Large intestine (tissue), 3 donors: ENCODE measurements around the gene DDX3X. TPM values are rescaled to one million over a fixed set of nuclear protein-coding genes. Genes with fewer than 3 reads are reported as not detected.
A peak's percentile ranks its signal among the peaks of the same experiment; 100 is the strongest.

Source experiments
- DNase-seq, 2 donors: peaks; one replicate each; pipeline versions ENCODE4 v3.0.0 to v3.0.0-alpha.2; 2013
- H3K27ac ChIP-seq: one replicate; pipeline ENCODE4 v1.5.1; 2013; ENCODE audit warnings: low read length
- H3K27me3 ChIP-seq: 2 replicates; pipeline ENCODE4 v1.6.1; 2013; ENCODE audit warnings: low read length; ENCODE audit not compliant: control insufficient read depth, insufficient read depth
- H3K36me3 ChIP-seq: 2 replicates; pipeline ENCODE4 v1.6.1; 2013; ENCODE audit warnings: low read length; ENCODE audit not compliant: control insufficient read depth, insufficient read depth
- H3K4me1 ChIP-seq: one replicate; pipeline ENCODE4 v1.6.1; 2013; ENCODE audit warnings: low read length; ENCODE audit not compliant: control insufficient read depth, insufficient read depth
- H3K4me3 ChIP-seq: one replicate; pipeline ENCODE4 v1.5.1; 2013; ENCODE audit warnings: low read length
- H3K9me3 ChIP-seq: one replicate; pipeline ENCODE4 v1.6.1; 2013; ENCODE audit warnings: mild to moderate bottlenecking, low read depth, low read length, moderate library complexity; ENCODE audit not compliant: control insufficient read depth
- WGBS: methylation state at CpG from one replicate; pipeline ENCODE4 v1.1.5; 2013; ENCODE audit warnings: low lambda C conversion rate; ENCODE audit not compliant: insufficient coverage; 5-methylcytosine and 5-hydroxymethylcytosine counted together
- polyA plus RNA-seq: library from polyadenylated mRNA; unstranded; fragments of 120-200 nt; gene quantifications from one replicate; pipeline ENCODE4 v1.2.1, GENCODE V29; 2013

DDX3X gene
- polyA plus RNA-seq, 1 donor, result 202 TPM

- WGBS, result no CpG with 5 or more reads among the region's 20 CpGs
- DNase-seq, result no peak
- Histone ChIP-seq H3K4me1 (no peaks in the 10 kb centered on the region), H3K27me3 (no peaks in the 10 kb centered on the region), H3K27ac (no peak overlapping the region), H3K4me3 (no peak overlapping the region), H3K9me3 (no peaks in the 10 kb centered on the region), H3K36me3 (no peaks in the 10 kb centered on the region)
These were observed 10.9 kb upstream of the DDX3X start for GRCh38 chrX:41322821-41323603.

- H3K4me1 ChIP-seq, result no peaks in the 10 kb centered on the region
- no peaks in the 10 kb centered on the region for H3K27me3 ChIP-seq
- H3K27ac ChIP-seq, result no peak overlapping the region
- H3K4me3 ChIP-seq, result no peak overlapping the region
- no CpG with 5 or more reads among the region's 4 CpGs for WGBS
- no peak for DNase-seq
- no peaks in the 10 kb centered on the region for H3K36me3 ChIP-seq
- no peaks in the 10 kb centered on the region for H3K9me3 ChIP-seq
These were observed 7.5 kb upstream of the DDX3X start for GRCh38 chrX:41326431-41326830.

- DNase-seq, result peak in 1 of 2 donors; percentile 66
- H3K27me3 ChIP-seq, result no peaks in the 10 kb centered on the region
- peaks cover 3% of the 10 kb centered on the region for H3K4me1 ChIP-seq
- no peak overlapping the region for H3K4me3 ChIP-seq
- no CpG with 5 or more reads among the region's 3 CpGs for WGBS
- H3K27ac ChIP-seq, result no peak overlapping the region
- H3K36me3 ChIP-seq, result no peaks in the 10 kb centered on the region
- H3K9me3 ChIP-seq, result no peaks in the 10 kb centered on the region
These were observed 6.6 kb upstream of the DDX3X start for GRCh38 chrX:41327341-41327740.

- WGBS, result no CpG with 5 or more reads among the region's 3 CpGs
- no peak for DNase-seq
- H3K27ac ChIP-seq, result no peak overlapping the region
- no peaks in the 10 kb centered on the region for H3K9me3 ChIP-seq
- no peaks in the 10 kb centered on the region for H3K27me3 ChIP-seq
- no peak overlapping the region for H3K4me3 ChIP-seq
- H3K36me3 ChIP-seq, result no peaks in the 10 kb centered on the region
- peaks cover 3% of the 10 kb centered on the region for H3K4me1 ChIP-seq
These were observed 4.9 kb upstream of the DDX3X start for GRCh38 chrX:41329101-41329500.

- no peaks in the 10 kb centered on the region for H3K27me3 ChIP-seq
- no peak for DNase-seq
- H3K4me1 ChIP-seq, result peaks cover 3% of the 10 kb centered on the region
- 80% methylated on average over 1 of the region's 4 CpGs for WGBS
- H3K36me3 ChIP-seq, result no peaks in the 10 kb centered on the region
- no peaks in the 10 kb centered on the region for H3K9me3 ChIP-seq
- peak overlapping the region; percentile 100 for H3K27ac ChIP-seq
- peak overlapping the region; percentile 21 for H3K4me3 ChIP-seq
These were observed 2.0 kb upstream of the DDX3X start for GRCh38 chrX:41332005-41332404.

GRCh38 chrX:41332408-41333002 is 1.5 kb upstream of the DDX3X start:
- DNase-seq, result no peak
- no peaks in the 10 kb centered on the region for H3K27me3 ChIP-seq
- WGBS, result no CpG with 5 or more reads among the region's 30 CpGs
- H3K4me3 ChIP-seq, result peak overlapping the region; percentile 99
- H3K36me3 ChIP-seq, result no peaks in the 10 kb centered on the region
- no peaks in the 10 kb centered on the region for H3K9me3 ChIP-seq
- H3K27ac ChIP-seq, result peak overlapping the region; percentile 100
- H3K4me1 ChIP-seq, result peaks cover 3% of the 10 kb centered on the region

GRCh38 chrX:41333003-41333743 is 789 bp upstream of the DDX3X start:
- Histone ChIP-seq H3K4me1 (peaks cover 3% of the 10 kb centered on the region), H3K36me3 (no peaks in the 10 kb centered on the region), H3K27me3 (no peaks in the 10 kb centered on the region), H3K27ac (peak overlapping the region; percentile 100), H3K9me3 (no peaks in the 10 kb centered on the region), H3K4me3 (peak overlapping the region; percentile 99)
- WGBS, result 0% methylated on average over 3 of the region's 64 CpGs
- peak; percentile 85 to 89 for DNase-seq

GRCh38 chrX:41334363-41335197 is 618 bp downstream of the DDX3X start:
- Histone ChIP-seq H3K4me3 (peak overlapping the region; percentile 99), H3K27me3 (no peaks in the 10 kb centered on the region), H3K9me3 (no peaks in the 10 kb centered on the region), H3K4me1 (peaks cover 6% of the 10 kb centered on the region), H3K27ac (peak overlapping the region; percentile 100), H3K36me3 (peaks cover 6% of the 10 kb centered on the region)
- no CpG with 5 or more reads among the region's 77 CpGs for WGBS
- peak; percentile 77 to 89 for DNase-seq

GRCh38 chrX:41335198-41335957 is 1.4 kb downstream of the DDX3X start:
- Histone ChIP-seq H3K27me3 (no peaks in the 10 kb centered on the region), H3K36me3 (peaks cover 9% of the 10 kb centered on the region), H3K4me1 (peaks cover 6% of the 10 kb centered on the region), H3K9me3 (no peaks in the 10 kb centered on the region), H3K4me3 (peak overlapping the region; percentile 99), H3K27ac (peak overlapping the region; percentile 100)
- no CpG with 5 or more reads among the region's 15 CpGs for WGBS
- peak; percentile 10 to 34 for DNase-seq
